C4-2B (cell line): ENCODE results near the gene STX11.

Experiments used
- H3K27ac ChIP-seq: fragments of 450-650 bp; 2 replicates; pipeline ENCODE4 v1.5.1; 2017
- ZFX ChIP-seq: fragments of 450-650 bp; IDR thresholded peaks from 2 replicates; pipeline ENCODE4 v1.6.1; 2017
- TF ChIP-seq, protein P1 (sequence below): fragments of 450-650 bp; conservative IDR thresholded peaks from 2 replicates; pipeline ENCODE4 v1.5.1; 2017; ENCODE audit warnings: mild to moderate bottlenecking

The STX11 gene

DNA sequence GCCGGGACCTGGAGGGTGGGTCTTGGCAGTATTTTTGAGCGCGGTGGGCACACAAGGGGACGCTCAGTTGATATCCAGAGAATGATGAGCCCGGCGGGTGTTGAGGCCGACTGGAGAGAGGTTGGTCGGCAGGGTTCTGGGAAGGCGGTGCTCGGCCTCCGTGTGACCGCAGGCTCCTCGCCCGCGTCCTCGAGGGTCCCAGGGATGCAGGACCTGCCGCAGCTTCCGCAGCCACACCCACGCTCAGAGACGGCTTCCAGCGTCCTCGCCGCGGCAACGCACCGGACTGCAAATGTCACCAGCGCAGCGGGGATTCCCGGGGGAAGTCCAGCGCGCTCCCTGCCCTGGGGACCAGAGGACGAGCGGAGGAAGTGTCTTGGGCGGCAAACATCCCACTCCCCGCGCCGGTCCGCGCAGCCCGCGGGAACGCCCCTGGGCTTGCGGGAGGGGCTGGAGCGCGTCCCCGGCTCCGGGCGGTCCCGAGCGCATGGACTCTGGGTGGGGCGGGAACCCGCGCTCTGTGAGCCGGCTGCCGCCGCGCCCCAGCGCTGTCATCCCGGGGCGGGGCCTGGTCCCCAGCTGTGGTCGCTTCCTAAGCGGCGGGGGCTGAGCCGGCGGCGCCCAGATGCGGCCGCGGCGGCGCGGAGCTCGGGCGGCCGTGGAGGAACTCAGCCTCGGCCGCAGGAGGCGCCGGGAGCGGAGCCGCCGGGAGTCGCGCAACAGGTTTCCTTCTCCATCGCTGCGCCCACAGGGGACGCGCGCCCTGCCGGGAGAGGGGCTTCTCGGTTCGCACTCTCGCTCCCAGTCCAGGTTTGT is at the start of gene STX11:
Gene STX11, plus strand, starts transcription at position 624 of the 816 bp plus-strand sequence. CDS start 36,111 bp downstream, outside the sequence.
- H3K27ac ChIP-seq: no peak within 1 kb of the TSS
- no peak for TF ChIP-seq ZFX
- TF ChIP-seq, protein P1, sequence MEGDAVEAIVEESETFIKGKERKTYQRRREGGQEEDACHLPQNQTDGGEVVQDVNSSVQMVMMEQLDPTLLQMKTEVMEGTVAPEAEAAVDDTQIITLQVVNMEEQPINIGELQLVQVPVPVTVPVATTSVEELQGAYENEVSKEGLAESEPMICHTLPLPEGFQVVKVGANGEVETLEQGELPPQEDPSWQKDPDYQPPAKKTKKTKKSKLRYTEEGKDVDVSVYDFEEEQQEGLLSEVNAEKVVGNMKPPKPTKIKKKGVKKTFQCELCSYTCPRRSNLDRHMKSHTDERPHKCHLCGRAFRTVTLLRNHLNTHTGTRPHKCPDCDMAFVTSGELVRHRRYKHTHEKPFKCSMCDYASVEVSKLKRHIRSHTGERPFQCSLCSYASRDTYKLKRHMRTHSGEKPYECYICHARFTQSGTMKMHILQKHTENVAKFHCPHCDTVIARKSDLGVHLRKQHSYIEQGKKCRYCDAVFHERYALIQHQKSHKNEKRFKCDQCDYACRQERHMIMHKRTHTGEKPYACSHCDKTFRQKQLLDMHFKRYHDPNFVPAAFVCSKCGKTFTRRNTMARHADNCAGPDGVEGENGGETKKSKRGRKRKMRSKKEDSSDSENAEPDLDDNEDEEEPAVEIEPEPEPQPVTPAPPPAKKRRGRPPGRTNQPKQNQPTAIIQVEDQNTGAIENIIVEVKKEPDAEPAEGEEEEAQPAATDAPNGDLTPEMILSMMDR: peak; percentile 20

DNA sequence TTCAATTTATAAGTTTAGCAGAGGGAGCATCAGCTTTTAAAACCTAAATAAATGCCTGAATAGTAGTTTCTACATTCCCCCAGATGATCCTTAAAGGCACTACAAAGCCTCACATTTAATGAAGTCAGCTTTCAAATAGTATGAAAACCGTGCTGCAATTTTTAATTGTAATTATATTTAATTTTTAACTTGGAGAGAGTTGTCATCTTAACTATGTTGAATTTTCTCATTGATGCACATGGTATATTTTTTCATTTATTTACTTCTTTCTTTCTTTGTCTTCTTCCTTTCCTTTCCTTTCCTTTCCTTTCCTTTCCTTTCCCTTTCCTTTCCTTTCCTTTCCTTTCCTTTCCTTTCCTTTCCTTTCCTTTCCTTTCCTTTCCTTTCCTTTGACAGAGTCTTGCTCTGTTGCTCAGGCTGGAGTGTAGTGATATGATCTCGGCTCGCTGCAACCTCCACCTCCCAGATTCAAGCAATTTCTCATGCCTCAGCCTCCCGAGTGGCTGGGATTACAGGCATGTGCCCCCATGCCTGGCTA is 47.2 kb upstream of the STX11 start:
- no peak overlapping the region for H3K27ac ChIP-seq
- TF ChIP-seq, protein P1: no peak
- TF ChIP-seq ZFX: no peak

DNA sequence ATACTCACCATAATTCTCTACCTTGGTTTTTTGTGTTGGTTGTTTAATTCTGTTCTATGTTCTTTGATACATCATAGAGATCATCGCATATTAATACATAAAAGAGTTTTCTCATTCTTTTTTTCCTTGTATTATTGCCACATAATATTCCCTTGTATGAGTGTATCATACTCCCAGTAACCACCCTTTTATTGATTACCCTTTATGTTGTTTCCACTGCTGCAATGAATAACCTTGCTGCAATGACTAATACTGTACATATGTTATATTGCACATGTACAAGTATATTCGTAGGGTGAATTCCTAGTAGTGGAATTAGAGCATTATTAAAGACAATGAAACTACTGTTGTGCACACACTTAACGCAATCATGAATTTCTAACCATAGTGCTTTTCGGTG is 45.8 kb upstream of the STX11 start:
- TF ChIP-seq ZFX: no peak
- TF ChIP-seq, protein P1: no peak
- H3K27ac ChIP-seq: no peak overlapping the region

DNA sequence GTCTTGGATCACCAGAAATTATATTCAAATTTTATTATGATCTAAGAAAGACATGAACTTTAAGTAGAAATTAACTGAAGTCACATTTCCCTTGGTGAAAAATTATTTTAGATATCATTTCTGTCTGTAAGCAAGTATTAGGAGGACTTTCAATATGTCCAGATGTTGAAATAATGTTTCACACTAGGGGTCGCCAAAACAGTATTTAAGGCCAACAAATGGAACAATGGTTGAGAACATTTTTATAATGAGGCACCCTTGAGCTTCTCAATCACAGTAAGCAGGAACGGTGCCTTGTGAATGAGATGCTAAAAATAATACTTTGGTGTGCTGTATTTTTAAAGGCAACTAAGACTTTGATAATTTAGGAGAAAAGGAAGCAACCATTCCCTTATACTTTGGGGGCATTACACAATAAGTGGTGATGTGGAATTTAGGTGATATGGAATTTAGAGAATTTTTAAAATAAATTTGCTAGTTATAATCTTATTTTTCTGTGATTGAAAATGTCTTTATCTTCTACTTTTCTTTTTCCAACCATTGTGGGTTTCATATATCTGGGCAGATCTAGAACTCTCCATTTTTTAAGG is 45.3 kb upstream of the STX11 start:
- H3K27ac ChIP-seq: no peak overlapping the region
- TF ChIP-seq, protein P1: peak; percentile 77
- TF ChIP-seq ZFX: no peak

DNA sequence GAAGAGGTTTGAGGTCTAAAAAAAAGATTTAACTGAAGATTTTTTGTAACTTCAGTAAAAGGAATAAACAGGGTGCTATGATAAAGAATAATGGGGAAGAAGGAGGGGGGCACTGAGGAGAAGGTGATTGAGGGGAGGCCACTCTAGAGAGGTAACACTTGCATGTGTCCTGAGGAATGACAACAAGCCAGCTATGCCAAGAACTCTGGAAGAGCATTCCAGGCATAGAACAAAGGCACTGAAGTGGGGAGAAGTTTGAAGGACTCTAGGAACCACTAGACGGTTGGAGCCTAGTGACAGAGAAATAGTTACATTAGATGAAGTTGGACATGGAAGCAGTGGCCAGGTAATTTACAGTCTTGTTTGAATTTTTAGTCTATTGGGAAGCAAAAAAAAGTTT is 44.1 kb upstream of the STX11 start:
- no peak for TF ChIP-seq ZFX
- TF ChIP-seq, protein P1: no peak
- H3K27ac ChIP-seq: no peak overlapping the region

DNA sequence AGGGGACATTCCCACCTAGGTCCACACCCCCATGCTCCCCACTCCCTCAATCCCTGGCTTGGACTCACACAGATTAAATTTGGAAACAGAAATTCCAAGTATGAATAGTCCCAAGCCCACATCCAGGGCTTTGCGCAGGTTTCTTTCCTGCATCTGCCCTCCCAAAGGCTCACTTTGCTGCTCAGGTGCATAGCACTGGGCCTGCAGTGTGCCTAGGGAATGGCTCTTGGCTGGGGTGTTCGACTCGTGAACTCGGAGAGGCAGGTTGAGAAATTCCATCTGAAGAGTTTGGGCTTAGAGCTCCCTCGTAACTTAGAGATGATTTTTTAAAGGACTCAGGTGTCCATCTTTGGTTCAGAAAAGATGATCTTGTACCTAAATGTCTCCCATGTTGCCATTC is 40.1 kb upstream of the STX11 start:
- TF ChIP-seq ZFX: no peak
- TF ChIP-seq, protein P1: no peak
- H3K27ac ChIP-seq: no peak overlapping the region

DNA sequence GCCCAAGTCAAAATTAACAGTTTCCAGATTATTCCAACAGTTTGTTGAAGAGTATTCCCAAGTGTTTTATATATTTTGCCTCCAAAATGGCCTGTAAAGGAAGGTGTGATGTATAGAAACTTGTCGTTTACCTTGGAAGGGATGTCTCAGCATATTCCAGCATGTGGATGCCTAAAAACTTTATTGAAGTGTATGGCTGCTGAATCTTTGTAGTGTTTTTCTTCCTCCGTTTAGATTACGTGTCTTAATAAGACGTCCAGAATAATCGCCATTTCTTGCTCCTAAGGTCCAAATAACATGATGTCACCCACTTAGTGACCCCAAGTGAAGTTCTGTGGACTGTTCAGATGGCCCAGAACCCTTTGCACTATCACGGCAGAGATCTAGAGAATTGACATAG is 37.0 kb upstream of the STX11 start:
- H3K27ac ChIP-seq: no peak overlapping the region
- TF ChIP-seq, protein P1: no peak
- no peak for TF ChIP-seq ZFX
